ENCODE data around the gene USHBP1. TPM values are rescaled to one million over a fixed set of nuclear protein-coding genes. Genes with fewer than 3 reads are reported as not detected.
"Not testable (repeated sequence)": the region's sequence is repeated elsewhere in the genome, so short reads cannot be mapped to it uniquely, and the experiment has no call there.

The USHBP1 gene
- total RNA-seq, 2 donors from 2014 or later = 0.26 to 0.48 TPM

- Mint-ChIP-seq H3K27me3 (no peaks in the 10 kb centered on the region), H3K27ac (no peak overlapping the region), H3K9me3 (no peaks in the 10 kb centered on the region), H3K4me3 (peak overlapping the region; percentile 84), H3K36me3 (ENCODE audit: low read depth) (peaks cover 9% of the 10 kb centered on the region), H3K4me1 (no peaks in the 10 kb centered on the region)
- ATAC-seq (replicated peaks) = no peak
These were observed 19.0 kb upstream of the USHBP1 start for GRCh38 chr19:17283504-17283996.

GRCh38 chr19:17282488-17283125, 18.1 kb upstream of the USHBP1 start:
- Mint-ChIP-seq H3K9me3 (no peaks in the 10 kb centered on the region), H3K36me3 (ENCODE audit: low read depth) (peaks cover 11% of the 10 kb centered on the region)

GRCh38 chr19:17281391-17282304, 17.1 kb upstream of the USHBP1 start, which contains the start of gene ANKLE1:
Gene ANKLE1, plus strand, starts transcription at chr19:17281901. Its CDS starts 20 bp downstream, at chr19:17281921.
- Mint-ChIP-seq H3K36me3 (ENCODE audit: low read depth) (peaks cover 20% of the 10 kb centered on the region), H3K4me3 (peak within 1 kb of the TSS; percentile 84), H3K9me3 (no peaks in the 10 kb centered on the region), H3K4me1 (no peaks in the 10 kb centered on the region), H3K27ac (no peak within 1 kb of the TSS), H3K27me3 (no peaks in the 10 kb centered on the region)
- peak; percentile 35 for ATAC-seq (replicated peaks)

More at GRCh38 chr19:17282488-17283125, 18.1 kb upstream of the USHBP1 start:
- H3K27me3 Mint-ChIP-seq = no peaks in the 10 kb centered on the region
- H3K27ac Mint-ChIP-seq = no peak overlapping the region
- ATAC-seq (replicated peaks) = peak; percentile 94
- H3K4me3 Mint-ChIP-seq = peak overlapping the region; percentile 84
- H3K4me1 Mint-ChIP-seq = no peaks in the 10 kb centered on the region

DNA sequence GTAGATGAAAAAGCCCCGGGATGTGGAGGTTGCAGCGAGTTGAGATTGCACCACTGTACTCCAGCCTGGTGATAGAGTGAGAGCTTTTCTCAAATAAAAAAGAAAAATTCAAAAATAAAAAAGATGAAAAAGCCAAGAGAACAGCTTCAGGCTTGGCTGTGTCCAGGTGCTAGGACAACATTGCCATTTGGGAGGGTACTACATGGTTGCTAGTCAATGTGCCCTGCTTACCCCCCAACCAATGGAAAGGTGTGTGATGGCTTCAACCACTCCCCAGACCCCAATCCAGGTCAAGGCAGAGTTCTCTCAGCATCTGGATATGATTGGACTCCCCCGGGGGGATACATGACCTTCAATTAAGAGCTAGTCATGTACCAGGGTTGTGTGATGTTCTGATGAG, 14.9 kb upstream of the USHBP1 start:
- no peaks in the 10 kb centered on the region for H3K4me1 Mint-ChIP-seq
- H3K27ac Mint-ChIP-seq = no peak overlapping the region
- ATAC-seq (replicated peaks) = no peak
- no peak overlapping the region for H3K4me3 Mint-ChIP-seq
- H3K9me3 Mint-ChIP-seq = no peaks in the 10 kb centered on the region
- H3K27me3 Mint-ChIP-seq = no peaks in the 10 kb centered on the region
- peaks cover 43% of the 10 kb centered on the region for H3K36me3 Mint-ChIP-seq (ENCODE audit: low read depth)

GRCh38 chr19:17275441-17276175, 11.1 kb upstream of the USHBP1 start:
- Mint-ChIP-seq H3K4me1 (no peaks in the 10 kb centered on the region), H3K9me3 (no peaks in the 10 kb centered on the region), H3K27me3 (no peaks in the 10 kb centered on the region), H3K36me3 (ENCODE audit: low read depth) (peaks cover 74% of the 10 kb centered on the region), H3K4me3 (no peak overlapping the region), H3K27ac (no peak overlapping the region)
- ATAC-seq (replicated peaks) = no peak

DNA sequence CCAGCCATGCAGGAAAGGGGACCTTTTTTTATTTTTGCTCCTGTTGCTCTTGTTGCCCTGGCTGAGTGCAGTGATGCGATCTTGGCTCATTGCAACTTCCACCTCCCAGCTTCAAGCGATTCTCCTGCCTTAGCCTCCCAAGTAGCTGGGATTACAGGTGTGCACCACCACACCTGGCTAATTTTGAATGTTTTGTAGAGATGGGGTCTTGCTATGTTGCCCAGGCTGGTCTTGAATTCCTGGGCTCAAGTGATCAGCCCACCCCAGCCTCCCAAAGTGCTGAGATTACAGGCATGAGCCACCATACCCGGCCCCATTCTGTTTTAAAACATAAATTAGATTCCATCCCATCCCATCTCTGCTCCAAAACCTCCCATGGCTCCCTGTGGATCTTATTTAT, 10.3 kb upstream of the USHBP1 start:
- not testable (repeated sequence) for H3K4me3 Mint-ChIP-seq; H3K4me1 Mint-ChIP-seq; H3K27me3 Mint-ChIP-seq; ATAC-seq (replicated peaks); H3K27ac Mint-ChIP-seq; H3K9me3 Mint-ChIP-seq
- peaks cover 81% of the 10 kb centered on the region for H3K36me3 Mint-ChIP-seq (ENCODE audit: low read depth)

- H3K4me1 Mint-ChIP-seq = no peaks in the 10 kb centered on the region
- no peak for ATAC-seq (replicated peaks)
- H3K27ac Mint-ChIP-seq = no peak overlapping the region
- peaks cover 55% of the 10 kb centered on the region for H3K36me3 Mint-ChIP-seq (ENCODE audit: low read depth)
- peak overlapping the region; percentile 90 for H3K4me3 Mint-ChIP-seq
- H3K9me3 Mint-ChIP-seq = no peaks in the 10 kb centered on the region
- no peaks in the 10 kb centered on the region for H3K27me3 Mint-ChIP-seq
These were observed 4.2 kb upstream of the USHBP1 start for GRCh38 chr19:17268754-17269153.

GRCh38 chr19:17266975-17267788, 2.6 kb upstream of the USHBP1 start, which contains the start of gene BABAM1:
Gene BABAM1, plus strand, starts transcription at chr19:17267443. Its CDS starts 1,364 bp downstream, at chr19:17268807.
- H3K27ac Mint-ChIP-seq = peak within 1 kb of the TSS; percentile 72
- peak within 1 kb of the TSS; percentile 90 for H3K4me3 Mint-ChIP-seq
- H3K9me3 Mint-ChIP-seq = no peaks in the 10 kb centered on the region
- no peaks in the 10 kb centered on the region for H3K27me3 Mint-ChIP-seq
- peak; percentile 96 for ATAC-seq (replicated peaks)
- no peaks in the 10 kb centered on the region for H3K4me1 Mint-ChIP-seq
- H3K36me3 Mint-ChIP-seq (ENCODE audit: low read depth) = peaks cover 44% of the 10 kb centered on the region

DNA sequence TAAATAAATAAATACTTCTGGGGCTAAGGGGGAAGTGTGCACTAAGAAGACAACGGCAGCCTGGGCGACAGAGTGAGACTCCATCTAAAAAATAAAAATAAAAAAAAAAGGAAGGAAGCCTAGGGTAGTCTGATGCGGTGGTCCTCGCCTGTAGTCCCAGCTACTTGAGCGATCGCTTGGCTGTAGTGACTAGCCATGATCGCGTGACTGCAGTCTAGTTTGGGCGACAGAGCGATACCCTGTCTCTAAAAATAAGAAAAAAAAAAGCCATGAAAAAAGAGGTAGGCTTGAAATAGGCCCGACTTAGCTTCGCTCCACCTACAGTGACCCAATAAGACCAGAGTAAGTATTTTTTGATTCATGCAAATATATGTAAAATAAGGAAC, 2.0 kb upstream of the USHBP1 start:
- Mint-ChIP-seq H3K9me3 (no peaks in the 10 kb centered on the region), H3K36me3 (ENCODE audit: low read depth) (peaks cover 39% of the 10 kb centered on the region), H3K27ac (peak overlapping the region; percentile 72), H3K27me3 (no peaks in the 10 kb centered on the region), H3K4me1 (no peaks in the 10 kb centered on the region), H3K4me3 (peak overlapping the region; percentile 90)
- ATAC-seq (replicated peaks) = no peak

- H3K4me1 Mint-ChIP-seq = peaks cover under 1% of the 10 kb centered on the region
- peaks cover 34% of the 10 kb centered on the region for H3K36me3 Mint-ChIP-seq (ENCODE audit: low read depth)
- no peak for ATAC-seq (replicated peaks)
- H3K27ac Mint-ChIP-seq = no peak overlapping the region
- H3K4me3 Mint-ChIP-seq = no peak overlapping the region
- no peaks in the 10 kb centered on the region for H3K9me3 Mint-ChIP-seq
- no peaks in the 10 kb centered on the region for H3K27me3 Mint-ChIP-seq
These were observed 1.5 kb upstream of the USHBP1 start for GRCh38 chr19:17266026-17266425.

- no peak overlapping the region for H3K4me3 Mint-ChIP-seq
- no peak overlapping the region for H3K27ac Mint-ChIP-seq
- peaks cover 6% of the 10 kb centered on the region for H3K4me1 Mint-ChIP-seq
- ATAC-seq (replicated peaks) = no peak
- H3K36me3 Mint-ChIP-seq (ENCODE audit: low read depth) = peaks cover 13% of the 10 kb centered on the region
- H3K9me3 Mint-ChIP-seq = no peaks in the 10 kb centered on the region
- H3K27me3 Mint-ChIP-seq = no peaks in the 10 kb centered on the region
These were observed 569 bp downstream of the USHBP1 start for GRCh38 chr19:17263712-17264640.

DNA sequence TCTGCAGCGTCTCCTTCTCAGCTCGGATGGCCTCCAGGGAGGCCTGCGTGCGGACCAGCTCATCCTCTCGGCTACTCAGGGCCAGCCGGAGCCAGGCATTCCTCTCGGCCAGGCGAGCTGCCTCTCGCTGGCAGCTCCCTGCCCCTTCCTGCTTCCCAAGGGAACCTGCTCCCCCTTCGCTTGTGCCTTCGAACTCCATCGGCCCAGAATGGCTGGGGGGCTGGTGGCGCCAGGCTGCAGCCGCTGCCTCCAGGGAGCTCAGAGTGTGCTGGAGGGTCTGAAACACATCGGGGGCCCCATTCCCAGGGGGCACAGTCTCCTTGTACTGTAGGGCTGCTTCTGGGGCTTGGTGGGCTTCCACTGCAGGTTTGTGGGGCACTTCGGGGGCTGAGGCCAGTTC, 2.0 kb downstream of the USHBP1 start:
- Mint-ChIP-seq H3K9me3 (no peaks in the 10 kb centered on the region), H3K36me3 (ENCODE audit: low read depth) (peaks cover 6% of the 10 kb centered on the region), H3K27ac (no peak overlapping the region), H3K4me3 (no peak overlapping the region), H3K27me3 (no peaks in the 10 kb centered on the region), H3K4me1 (peaks cover 6% of the 10 kb centered on the region)
- ATAC-seq (replicated peaks) = no peak

GRCh38 chr19:17260842-17261325, 3.7 kb downstream of the USHBP1 start:
- Mint-ChIP-seq H3K36me3 (ENCODE audit: low read depth) (no peaks in the 10 kb centered on the region), H3K27ac (peak overlapping the region; percentile 0), H3K27me3 (no peaks in the 10 kb centered on the region), H3K4me3 (no peak overlapping the region), H3K9me3 (no peaks in the 10 kb centered on the region), H3K4me1 (peaks cover 6% of the 10 kb centered on the region)
- peak; percentile 100 for ATAC-seq (replicated peaks)
